Skeletal muscle satellite cell (primary cell): ENCODE measurements around the gene ACYP2. TPM values are rescaled to one million over a fixed set of nuclear protein-coding genes. Genes with fewer than 3 reads are reported as not detected.
"Not testable (repeated sequence)": the region's sequence is repeated elsewhere in the genome, so short reads cannot be mapped to it uniquely, and the experiment has no call there.

ENCODE experiments used
- H3K27me3 ChIP-seq: 2 replicates; pipeline ENCODE4 v1.7.0; 2013; ENCODE audit warnings: low read length; ENCODE audit not compliant: control insufficient read depth, insufficient read depth
- H3K36me3 ChIP-seq: 2 replicates; pipeline ENCODE4 v1.7.0; 2013; ENCODE audit warnings: mild to moderate bottlenecking, control low read depth, low read length; ENCODE audit not compliant: insufficient read depth
- H3K4me1 ChIP-seq: 2 replicates; pipeline ENCODE4 v1.7.0; 2013; ENCODE audit warnings: low read length; ENCODE audit not compliant: control insufficient read depth, insufficient read depth
- H3K4me2 ChIP-seq: 2 replicates; pipeline ENCODE4 v1.7.0; 2013; ENCODE audit warnings: mild to moderate bottlenecking, low read length
- H3K4me3 ChIP-seq: 2 replicates; pipeline ENCODE4 v1.7.0; 2013; ENCODE audit warnings: low read length
- H3K9ac ChIP-seq: 2 replicates; pipeline ENCODE4 v1.7.0; 2013; ENCODE audit warnings: mild to moderate bottlenecking, low read depth, low read length, moderate library complexity
- H3K9me3 ChIP-seq: replicated peaks from 2 replicates; pipeline ENCODE4 v1.7.0; 2013; ENCODE audit warnings: mild to moderate bottlenecking, control low read depth, low read length
- total RNA-seq: library from RNA; depleted of rRNA; stranded (reverse); fragments of >200 nt; gene quantifications from 2 replicates; pipeline ENCODE4 v1.2.3, GENCODE V29; 2012; rRNA removed

Gene ACYP2
- 8.4 and 10.0 TPM in 2 replicates for total RNA-seq

DNA sequence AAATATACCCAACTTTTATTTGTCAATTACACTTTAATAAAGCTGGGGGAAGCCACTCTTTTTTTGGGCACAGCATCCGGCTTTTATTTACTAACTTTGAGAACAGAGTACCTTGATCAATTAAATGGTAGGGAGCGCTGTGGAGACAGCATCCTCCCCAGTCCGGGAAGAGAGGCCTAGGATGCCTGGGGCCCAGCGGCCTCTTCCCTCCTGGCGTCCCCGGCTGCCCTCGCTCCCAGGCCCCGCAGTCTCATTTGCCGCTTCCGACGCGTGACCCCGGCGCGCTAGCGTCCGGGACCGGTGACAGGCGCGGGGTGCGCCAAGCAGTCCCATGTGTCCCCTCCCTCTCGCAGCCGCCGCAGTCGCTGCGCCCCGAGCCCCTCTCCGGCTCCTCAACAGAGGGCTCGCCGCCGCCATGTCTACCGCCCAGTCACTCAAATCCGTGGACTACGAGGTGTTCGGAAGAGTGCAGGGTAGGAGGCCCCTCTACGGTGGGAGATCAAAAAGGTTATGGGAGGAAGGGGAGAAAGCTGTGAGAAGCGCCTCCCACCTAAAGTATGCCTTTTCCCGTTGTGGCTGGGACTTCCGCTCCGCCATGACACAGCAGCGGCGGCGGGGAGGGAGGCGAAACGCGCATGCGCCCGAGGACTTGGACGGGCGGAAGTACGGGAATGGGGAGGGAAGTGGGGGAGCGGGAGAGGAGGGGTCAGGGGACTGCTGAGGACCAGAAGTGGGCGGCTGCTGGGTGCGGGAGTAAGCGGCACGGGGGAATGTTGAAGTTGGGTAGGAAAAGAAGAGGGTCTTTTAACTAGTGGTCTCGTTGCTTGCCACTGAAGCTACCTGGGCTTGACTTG lies at the start of gene ACYP2:
ACYP2 (plus strand) TSS at position 332 of the 854 bp plus-strand sequence.
- H3K36me3 ChIP-seq: no peaks in the 10 kb centered on the region
- H3K4me1 ChIP-seq: peaks cover 7% of the 10 kb centered on the region
- peak within 1 kb of the TSS; percentile 100 for H3K9ac ChIP-seq
- peak within 1 kb of the TSS; percentile 85 for H3K4me3 ChIP-seq
- H3K27me3 ChIP-seq: no peaks in the 10 kb centered on the region
- H3K9me3 ChIP-seq: no peaks in the 10 kb centered on the region
- peak within 1 kb of the TSS; percentile 87 for H3K4me2 ChIP-seq

- H3K9me3 ChIP-seq: no peaks in the 10 kb centered on the region
- no peaks in the 10 kb centered on the region for H3K27me3 ChIP-seq
- peaks cover 13% of the 10 kb centered on the region for H3K4me1 ChIP-seq
- H3K4me2 ChIP-seq: peak overlapping the region; percentile 32
- no peaks in the 10 kb centered on the region for H3K36me3 ChIP-seq
- H3K9ac ChIP-seq: peak overlapping the region; percentile 13
- H3K4me3 ChIP-seq: no peak overlapping the region
Measured at GRCh38 chr2:54065891-54066290, 49.5 kb upstream of the ACYP2 start.

DNA sequence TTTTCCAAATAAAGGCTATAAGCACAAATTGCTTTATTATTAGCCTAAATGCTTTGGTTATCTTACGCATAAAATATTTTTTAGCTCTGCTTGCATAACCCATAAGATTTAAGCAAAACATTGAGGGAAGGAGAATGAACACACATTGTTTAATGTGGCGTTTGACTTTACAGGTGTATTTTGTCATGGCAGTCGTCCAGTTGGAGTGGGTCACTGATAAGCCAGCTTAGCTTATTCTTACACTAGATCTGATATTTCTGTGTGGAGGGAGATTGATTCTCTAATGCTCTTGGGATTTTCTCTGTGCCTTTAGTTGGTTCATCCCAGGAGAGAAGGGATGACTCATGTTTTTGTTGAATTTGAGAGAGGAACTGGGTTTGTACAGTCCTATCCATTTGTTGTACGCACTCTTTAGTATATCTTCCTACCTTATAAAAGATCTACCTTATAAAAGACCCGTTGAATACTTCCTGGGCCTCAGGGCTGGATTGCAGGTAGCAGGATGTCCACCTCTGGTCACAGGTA lies 47.5 kb upstream of the ACYP2 start:
- H3K36me3 ChIP-seq: no peaks in the 10 kb centered on the region
- no peak overlapping the region for H3K9ac ChIP-seq
- H3K4me1 ChIP-seq: peaks cover 13% of the 10 kb centered on the region
- H3K4me3 ChIP-seq: no peak overlapping the region
- H3K9me3 ChIP-seq: no peaks in the 10 kb centered on the region
- H3K27me3 ChIP-seq: no peaks in the 10 kb centered on the region
- no peak overlapping the region for H3K4me2 ChIP-seq

DNA sequence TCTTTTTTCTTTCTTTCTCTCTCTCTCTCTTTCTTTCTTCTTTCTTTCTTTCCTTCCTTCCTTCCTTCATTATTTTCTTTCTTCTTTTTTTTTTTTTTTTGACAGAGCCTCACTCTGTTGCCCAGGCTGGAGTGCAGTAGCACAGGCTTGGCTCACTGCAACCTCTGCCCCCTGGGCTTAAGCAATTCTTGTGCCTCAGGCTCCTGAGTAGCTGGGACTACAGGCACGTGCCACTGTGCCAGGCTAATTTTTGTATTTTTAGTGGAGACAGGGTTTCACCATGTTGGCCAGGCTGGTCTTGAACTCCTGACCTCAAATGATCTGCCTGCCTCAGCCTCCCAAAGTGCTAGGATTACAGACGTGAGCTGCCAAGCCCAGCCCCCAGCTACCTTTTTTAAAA lies 42.9 kb upstream of the ACYP2 start:
- not testable (repeated sequence) for H3K4me2 ChIP-seq, H3K4me1 ChIP-seq, H3K36me3 ChIP-seq, H3K4me3 ChIP-seq, H3K27me3 ChIP-seq, H3K9me3 ChIP-seq, H3K9ac ChIP-seq

- H3K4me2 ChIP-seq: no peak overlapping the region
- H3K27me3 ChIP-seq: no peaks in the 10 kb centered on the region
- no peaks in the 10 kb centered on the region for H3K9me3 ChIP-seq
- no peaks in the 10 kb centered on the region for H3K4me1 ChIP-seq
- H3K36me3 ChIP-seq: no peaks in the 10 kb centered on the region
- H3K4me3 ChIP-seq: no peak overlapping the region
- no peak overlapping the region for H3K9ac ChIP-seq
Measured at GRCh38 chr2:54073796-54074195, 41.6 kb upstream of the ACYP2 start.

GRCh38 chr2:54074606-54075341 lies 40.6 kb upstream of the ACYP2 start:
- no peaks in the 10 kb centered on the region for H3K9me3 ChIP-seq
- no peaks in the 10 kb centered on the region for H3K27me3 ChIP-seq
- no peaks in the 10 kb centered on the region for H3K4me1 ChIP-seq
- H3K9ac ChIP-seq: no peak overlapping the region
- H3K36me3 ChIP-seq: no peaks in the 10 kb centered on the region
- no peak overlapping the region for H3K4me3 ChIP-seq
- no peak overlapping the region for H3K4me2 ChIP-seq

DNA sequence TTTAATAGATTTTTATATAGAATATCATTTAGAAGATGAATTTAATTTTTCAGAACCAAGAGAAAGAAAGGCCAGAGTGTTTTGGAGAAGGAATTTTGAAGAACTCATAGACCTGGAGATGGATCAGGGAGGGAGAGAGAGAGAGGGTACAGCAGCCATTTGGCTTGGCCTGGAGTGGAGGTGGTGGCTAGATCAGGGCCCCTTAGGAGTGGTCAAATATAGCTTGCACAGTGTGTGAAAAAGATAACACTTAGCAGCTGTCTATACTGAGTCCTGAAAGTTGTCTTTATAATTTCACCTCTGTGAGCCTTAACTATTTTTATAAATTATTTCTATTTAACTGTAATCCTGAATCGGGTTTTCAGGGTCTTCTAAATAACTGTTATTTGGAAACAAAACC lies 38.8 kb upstream of the ACYP2 start:
- Histone ChIP-seq H3K4me3 (no peak overlapping the region), H3K9me3 (no peaks in the 10 kb centered on the region), H3K4me1 (no peaks in the 10 kb centered on the region), H3K36me3 (no peaks in the 10 kb centered on the region), H3K4me2 (no peak overlapping the region), H3K9ac (no peak overlapping the region), H3K27me3 (no peaks in the 10 kb centered on the region)

- no peak overlapping the region for H3K9ac ChIP-seq
- no peaks in the 10 kb centered on the region for H3K4me1 ChIP-seq
- no peaks in the 10 kb centered on the region for H3K36me3 ChIP-seq
- H3K4me3 ChIP-seq: no peak overlapping the region
- H3K27me3 ChIP-seq: no peaks in the 10 kb centered on the region
- no peaks in the 10 kb centered on the region for H3K9me3 ChIP-seq
- no peak overlapping the region for H3K4me2 ChIP-seq
Measured at GRCh38 chr2:54077088-54077900, 38.1 kb upstream of the ACYP2 start.

DNA sequence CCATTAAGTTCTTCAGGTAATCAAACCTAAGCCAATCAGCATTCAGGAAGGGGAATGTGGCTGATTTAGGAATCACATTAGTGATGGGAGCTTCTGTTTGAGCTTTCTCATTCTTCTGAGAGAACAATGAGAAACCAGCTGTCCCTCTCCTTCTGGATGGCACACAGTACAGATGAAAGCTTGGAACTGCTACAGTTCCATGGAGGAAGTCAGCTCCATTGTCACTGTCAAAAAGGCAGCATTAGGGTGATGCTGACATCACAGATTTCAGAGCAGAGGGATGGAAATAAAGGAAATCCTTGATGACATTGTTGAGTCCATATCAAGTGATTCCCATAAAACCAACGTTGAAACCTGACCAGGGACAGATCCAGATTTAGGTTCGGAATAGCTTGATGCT lies 36.1 kb upstream of the ACYP2 start:
- no peak overlapping the region for H3K9ac ChIP-seq
- no peaks in the 10 kb centered on the region for H3K36me3 ChIP-seq
- no peak overlapping the region for H3K4me2 ChIP-seq
- H3K27me3 ChIP-seq: no peaks in the 10 kb centered on the region
- H3K9me3 ChIP-seq: no peaks in the 10 kb centered on the region
- H3K4me1 ChIP-seq: peaks cover 2% of the 10 kb centered on the region
- H3K4me3 ChIP-seq: no peak overlapping the region

DNA sequence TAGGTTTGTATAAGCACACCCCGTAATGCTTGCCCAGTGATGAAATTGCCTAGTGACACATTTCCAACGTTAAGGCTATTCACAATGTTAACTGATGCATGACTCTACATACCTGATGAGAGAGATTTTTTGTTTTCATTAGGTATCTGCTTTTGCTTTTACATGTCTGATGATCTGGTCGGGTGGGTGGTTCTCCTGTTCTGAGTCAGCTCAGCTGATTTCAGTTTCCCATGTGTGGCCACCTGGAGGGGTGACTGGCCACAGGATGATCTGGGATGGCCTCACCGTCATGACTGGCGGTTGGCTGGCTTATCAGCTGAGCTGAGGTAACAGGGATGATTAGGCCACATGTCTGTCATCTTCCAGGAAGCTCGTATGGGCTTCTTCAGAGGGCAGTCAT lies 33.8 kb upstream of the ACYP2 start:
- H3K9ac ChIP-seq: no peak overlapping the region

DNA sequence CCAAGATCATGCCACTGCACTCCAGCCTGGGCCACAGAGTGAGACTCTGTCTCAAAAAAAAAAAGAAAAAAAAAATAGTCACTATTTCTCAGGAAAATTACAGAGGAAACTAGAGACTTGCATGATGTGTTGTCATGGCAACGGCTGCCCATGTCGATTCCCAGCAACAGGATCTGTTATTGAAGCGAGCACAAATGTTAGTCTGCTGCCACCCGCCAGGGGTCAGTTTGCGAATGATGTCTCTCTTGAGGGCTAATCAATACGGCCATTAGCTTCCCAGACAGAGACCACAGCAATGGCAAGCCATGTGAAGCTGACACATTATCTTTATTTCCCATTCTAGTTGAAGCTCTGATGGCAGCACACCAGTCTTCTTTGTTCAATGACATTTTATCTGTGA lies 32.4 kb upstream of the ACYP2 start:
- peaks cover 2% of the 10 kb centered on the region for H3K4me1 ChIP-seq
- H3K4me3 ChIP-seq: no peak overlapping the region
- H3K36me3 ChIP-seq: no peaks in the 10 kb centered on the region
- no peak overlapping the region for H3K4me2 ChIP-seq
- H3K27me3 ChIP-seq: no peaks in the 10 kb centered on the region
- H3K9me3 ChIP-seq: no peaks in the 10 kb centered on the region
- no peak overlapping the region for H3K9ac ChIP-seq

More for the DNA sequence above, 33.8 kb upstream of the ACYP2 start:
- Histone ChIP-seq H3K4me3 (no peak overlapping the region), H3K36me3 (no peaks in the 10 kb centered on the region), H3K4me1 (peaks cover 2% of the 10 kb centered on the region), H3K9me3 (no peaks in the 10 kb centered on the region), H3K27me3 (no peaks in the 10 kb centered on the region), H3K4me2 (no peak overlapping the region)
